GM23338 (cell line): Measurements from ENCODE around the gene VWC2. TPM values are rescaled to one million over a fixed set of nuclear protein-coding genes. Genes with fewer than 3 reads are reported as not detected.

ENCODE experiments used
- ATAC-seq: fragments of 200-7000 bp; cut with Tn5 transposase; 3 replicates; pipeline ENCODE4 v1.9.1; 2020
- DNase-seq: peaks from one replicate; pipeline ENCODE4 v3.0.0-alpha.2; 2015; ENCODE audit warnings: low spot score
- H2AFZ ChIP-seq: fragments of 200-600 bp; sonication (generic); 2 replicates; pipeline ENCODE4 v1.8.0; 2016; ENCODE audit warnings: antibody characterized with exemption, mild to moderate bottlenecking, moderate library complexity
- H3F3A ChIP-seq: fragments of 200-600 bp; sonication (generic); replicated peaks from 2 replicates; pipeline ENCODE4 v1.8.0; 2017; ENCODE audit warnings: antibody characterized with exemption, mixed run types, low read depth
- H3K27ac ChIP-seq: fragments of 200-600 bp; sonication (generic); 2 replicates; pipeline ENCODE4 v1.6.1; 2016; ENCODE audit warnings: low read depth
- H3K27me3 ChIP-seq: fragments of 200-600 bp; sonication (generic); 2 replicates; pipeline ENCODE4 v1.8.0; 2016; ENCODE audit warnings: mild to moderate bottlenecking, mixed run types, moderate library complexity; ENCODE audit not compliant: insufficient read depth
- H3K36me3 ChIP-seq: fragments of 200-600 bp; sonication (generic); 2 replicates; pipeline ENCODE4 v1.8.0; 2016; ENCODE audit warnings: mild to moderate bottlenecking; ENCODE audit not compliant: insufficient read depth
- H3K4me1 ChIP-seq: fragments of 200-600 bp; sonication (generic); 2 replicates; pipeline ENCODE4 v1.8.0; 2016; ENCODE audit warnings: mild to moderate bottlenecking, moderate library complexity; ENCODE audit not compliant: insufficient read depth
- H3K4me2 ChIP-seq: fragments of 200-600 bp; sonication (generic); 2 replicates; pipeline ENCODE4 v1.7.1; 2017; ENCODE audit warnings: mixed run types
- H3K4me3 ChIP-seq: fragments of 200-600 bp; sonication (generic); 2 replicates; pipeline ENCODE4 v1.6.1; 2016; ENCODE audit warnings: mixed run types
- H3K79me2 ChIP-seq: fragments of 200-600 bp; sonication (generic); replicated peaks from 2 replicates; pipeline ENCODE4 v1.8.0; 2017; ENCODE audit warnings: mild to moderate bottlenecking; ENCODE audit not compliant: insufficient read depth
- H3K9me2 ChIP-seq: fragments of 200-600 bp; sonication (generic); 2 replicates; pipeline ENCODE4 v1.8.0; 2017; ENCODE audit not compliant: insufficient read depth
- H4K20me1 ChIP-seq: fragments of 200-600 bp; sonication (generic); replicated peaks from 2 replicates; pipeline ENCODE4 v1.8.0; 2017; ENCODE audit warnings: mild to moderate bottlenecking; ENCODE audit not compliant: insufficient read depth
- H3K27ac Mint-ChIP-seq: 2 replicates; pipeline ENCODE4 v1.8.0; 2020; ENCODE audit warnings: inconsistent platforms, mild to moderate bottlenecking, moderate library complexity, mixed read lengths
- H3K27me3 Mint-ChIP-seq: 3 replicates; pipeline ENCODE4 v1.8.0; 2022; ENCODE audit warnings: low read depth, mild to moderate bottlenecking, moderate library complexity, mixed read lengths, inconsistent platforms; ENCODE audit not compliant: insufficient read depth, poor library complexity
- H3K36me3 Mint-ChIP-seq: 3 replicates; pipeline ENCODE4 v1.8.0; 2021; ENCODE audit warnings: low read depth, mild to moderate bottlenecking, inconsistent platforms, moderate library complexity, mixed read lengths
- H3K4me1 Mint-ChIP-seq: 3 replicates; pipeline ENCODE4 v1.8.0; 2020; ENCODE audit warnings: mild to moderate bottlenecking, inconsistent platforms, mixed read lengths
- H3K4me3 Mint-ChIP-seq: 3 replicates; pipeline ENCODE4 v1.8.0; 2021; ENCODE audit warnings: moderate library complexity, mild to moderate bottlenecking, inconsistent platforms, mixed read lengths
- H3K9me3 Mint-ChIP-seq: 3 replicates; pipeline ENCODE4 v1.8.0; 2020; ENCODE audit warnings: moderate library complexity, mild to moderate bottlenecking, inconsistent platforms, mixed read lengths
- CREB1 ChIP-seq: fragments of 250-450 bp; sonication (Bioruptor Pico); IDR thresholded peaks from 2 replicates; pipeline ENCODE4 v1.5.0; 2020; ENCODE audit warnings: low read depth, mild to moderate bottlenecking, moderate library complexity
- CTCF ChIP-seq, 2 experiments: fragments of 200-600 bp in 1 of 2; sonication (generic) in 1 of 2; conservative IDR thresholded peaks; 2 replicates each; pipeline versions ENCODE4 v1.5.1 to v1.6.1; 2016 to 2017; ENCODE audit warnings: antibody characterized with exemption in 2 of 2, low read depth in 2 of 2, mild to moderate bottlenecking in 2 of 2, moderate library complexity in 1 of 2
- ETS1 ChIP-seq: IDR thresholded peaks from 2 replicates; pipeline ENCODE4 v1.6.1; 2016; ENCODE audit warnings: antibody characterized with exemption
- EZH2 ChIP-seq: fragments of 200-600 bp; sonication (generic); IDR thresholded peaks from one replicate; pipeline ENCODE4 v1.8.0; 2017; ENCODE audit warnings: antibody characterized with exemption, mild to moderate bottlenecking, low read depth; ENCODE audit not compliant: unreplicated experiment
- EZH2phosphoT487 ChIP-seq: fragments of 200-600 bp; sonication (generic); IDR thresholded peaks from one replicate; pipeline ENCODE4 v1.8.1; 2018; ENCODE audit warnings: antibody characterized with exemption; ENCODE audit not compliant: unreplicated experiment
- JUNB ChIP-seq: IDR thresholded peaks from one replicate; pipeline ENCODE4 v1.6.1; 2016; ENCODE audit warnings: antibody characterized with exemption; ENCODE audit not compliant: unreplicated experiment
- NANOG ChIP-seq: IDR thresholded peaks from 2 replicates; pipeline ENCODE4 v1.6.1; 2016; ENCODE audit warnings: antibody characterized with exemption, borderline replicate concordance
- POLR2AphosphoS5 ChIP-seq: IDR thresholded peaks from 2 replicates; pipeline ENCODE4 v1.6.1; 2016; ENCODE audit warnings: antibody characterized with exemption, low read depth
- STAT1 ChIP-seq: IDR thresholded peaks from one replicate; pipeline ENCODE4 v1.6.1; 2016; ENCODE audit warnings: antibody characterized with exemption; ENCODE audit not compliant: unreplicated experiment
- ZNF114 ChIP-seq: fragments of 250-450 bp; sonication (Bioruptor Pico); IDR thresholded peaks from 2 replicates; pipeline ENCODE4 v1.5.0; 2020; ENCODE audit warnings: mild to moderate bottlenecking, moderate library complexity
- ZNF331 ChIP-seq: fragments of 250-450 bp; sonication (Bioruptor Pico); IDR thresholded peaks from 2 replicates; pipeline ENCODE4 v1.5.0; 2020; ENCODE audit warnings: low read depth, mild to moderate bottlenecking, moderate library complexity
- ZNF462 ChIP-seq: fragments of 250-450 bp; sonication (Bioruptor Pico); IDR thresholded peaks from 2 replicates; pipeline ENCODE4 v1.5.0; 2020; ENCODE audit warnings: mild to moderate bottlenecking, moderate library complexity
- polyA plus RNA-seq: library from polyadenylated mRNA; unstranded; fragments of >200 nt; fragmentation: Nextera tagmentation; extraction: Ambion mirVana; gene quantifications from 2 replicates; pipeline ENCODE4 v1.2.1, GENCODE V29; 2016
- total RNA-seq: library from RNA; depleted of rRNA; stranded (reverse); fragments of >200 nt; shearing (Covaris generic); gene quantifications from 2 replicates; pipeline ENCODE4 v1.2.3, GENCODE V29; 2014
- TF ChIP-seq, protein P1 (sequence below): IDR thresholded peaks from one replicate; pipeline ENCODE4 v1.6.1; 2018; ENCODE audit warnings: antibody characterized with exemption; ENCODE audit not compliant: unreplicated experiment

The VWC2 gene
- total and polyA plus RNA-seq, 2 experiments from 2014 or later, result 0.15 to 0.45 TPM

DNA sequence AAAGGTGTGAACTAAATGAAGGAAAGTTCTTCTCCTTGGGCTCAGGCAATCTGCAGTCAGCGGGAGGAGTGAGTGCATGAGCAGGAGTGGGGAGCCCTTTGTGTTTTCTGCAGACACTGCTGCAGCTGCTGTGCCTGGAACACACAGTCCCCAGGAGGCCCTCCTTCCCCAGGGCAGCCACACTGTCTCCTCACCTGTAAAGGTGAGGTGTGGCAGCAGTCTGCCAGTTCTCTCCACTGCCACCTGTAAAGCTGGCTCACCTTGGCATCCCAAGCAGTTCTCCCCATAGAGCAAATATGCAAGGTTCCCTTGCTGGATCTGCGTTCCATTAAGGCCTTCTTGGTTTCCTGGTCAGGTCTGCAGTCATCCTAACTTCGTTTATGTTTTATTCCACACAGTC lies 5.2 kb upstream of the VWC2 start:
- Histone ChIP-seq H3K4me2 (no peak overlapping the region), H3K9me2 (0 out of 2 replicates have a peak, but pooled peaks cover 5% of the 10 kb centered on the region), H3K36me3 (no peaks in the 10 kb centered on the region), H3K79me2 (no peaks in the 10 kb centered on the region), H2AFZ (no peak overlapping the region), H3F3A (no peaks in the 10 kb centered on the region; the same call in 1 of the 2 replicates), H3K4me1 (peaks cover 7% of the 10 kb centered on the region), H3K27ac (no peak overlapping the region), H3K27me3 (peaks cover 34% of the 10 kb centered on the region), H4K20me1 (no peaks in the 10 kb centered on the region), H3K4me3 (no peak overlapping the region)
- TF ChIP-seq ZNF114 (CRISPR knock-in tag) (no peak), NANOG (no peak), POLR2AphosphoS5 (no peak), STAT1 (no peak), JUNB (no peak), ZNF462 (no peak), ZNF331 (CRISPR knock-in tag) (no peak), EZH2 (no peak), ETS1 (no peak), CREB1 (CRISPR knock-in tag) (no peak), CTCF (conservative IDR thresholded peaks at IDR 0.05; ENCODE audit: low read depth in 2 of 2) (no peak), EZH2phosphoT487 (no peak)
- TF ChIP-seq, protein P1, sequence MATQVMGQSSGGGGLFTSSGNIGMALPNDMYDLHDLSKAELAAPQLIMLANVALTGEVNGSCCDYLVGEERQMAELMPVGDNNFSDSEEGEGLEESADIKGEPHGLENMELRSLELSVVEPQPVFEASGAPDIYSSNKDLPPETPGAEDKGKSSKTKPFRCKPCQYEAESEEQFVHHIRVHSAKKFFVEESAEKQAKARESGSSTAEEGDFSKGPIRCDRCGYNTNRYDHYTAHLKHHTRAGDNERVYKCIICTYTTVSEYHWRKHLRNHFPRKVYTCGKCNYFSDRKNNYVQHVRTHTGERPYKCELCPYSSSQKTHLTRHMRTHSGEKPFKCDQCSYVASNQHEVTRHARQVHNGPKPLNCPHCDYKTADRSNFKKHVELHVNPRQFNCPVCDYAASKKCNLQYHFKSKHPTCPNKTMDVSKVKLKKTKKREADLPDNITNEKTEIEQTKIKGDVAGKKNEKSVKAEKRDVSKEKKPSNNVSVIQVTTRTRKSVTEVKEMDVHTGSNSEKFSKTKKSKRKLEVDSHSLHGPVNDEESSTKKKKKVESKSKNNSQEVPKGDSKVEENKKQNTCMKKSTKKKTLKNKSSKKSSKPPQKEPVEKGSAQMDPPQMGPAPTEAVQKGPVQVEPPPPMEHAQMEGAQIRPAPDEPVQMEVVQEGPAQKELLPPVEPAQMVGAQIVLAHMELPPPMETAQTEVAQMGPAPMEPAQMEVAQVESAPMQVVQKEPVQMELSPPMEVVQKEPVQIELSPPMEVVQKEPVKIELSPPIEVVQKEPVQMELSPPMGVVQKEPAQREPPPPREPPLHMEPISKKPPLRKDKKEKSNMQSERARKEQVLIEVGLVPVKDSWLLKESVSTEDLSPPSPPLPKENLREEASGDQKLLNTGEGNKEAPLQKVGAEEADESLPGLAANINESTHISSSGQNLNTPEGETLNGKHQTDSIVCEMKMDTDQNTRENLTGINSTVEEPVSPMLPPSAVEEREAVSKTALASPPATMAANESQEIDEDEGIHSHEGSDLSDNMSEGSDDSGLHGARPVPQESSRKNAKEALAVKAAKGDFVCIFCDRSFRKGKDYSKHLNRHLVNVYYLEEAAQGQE, result no peak
- no peak for DNase-seq
- no peak overlapping the region for H3K27ac Mint-ChIP-seq
- H3K27me3 Mint-ChIP-seq, result peaks cover 24% of the 10 kb centered on the region
- peaks cover 2% of the 10 kb centered on the region; the same call in 1 of the 3 replicates for H3K9me3 Mint-ChIP-seq
- no peak overlapping the region for H3K4me3 Mint-ChIP-seq
- H3K4me1 Mint-ChIP-seq, result peaks cover 28% of the 10 kb centered on the region
- peaks cover 5% of the 10 kb centered on the region; the same call in 1 of the 3 replicates for H3K36me3 Mint-ChIP-seq
- ATAC-seq, result no peak
